PC-3 (cell line): ENCODE measurements around the gene ATP2B3.

ENCODE experiments used
- CTCF ChIP-seq: fragments of 300-600 bp; sonication (generic); conservative IDR thresholded peaks from 2 replicates; pipeline ENCODE4 v1.5.1; 2017; ENCODE audit warnings: antibody characterized with exemption, low read depth, mild to moderate bottlenecking, low read length
- EZH2phosphoT487 ChIP-seq: fragments of 300-600 bp; sonication (generic); IDR thresholded peaks from 2 replicates; pipeline ENCODE4 v1.6.1; 2018; ENCODE audit warnings: mild to moderate bottlenecking, antibody characterized with exemption, low read length, borderline replicate concordance

GRCh38 chrX:153549231-153549630 is 31.8 kb downstream of the ATP2B3 start:
- TF ChIP-seq EZH2phosphoT487 (no peak), CTCF (no peak)
